IMR-90 (cell line): Measurements from ENCODE around the gene DNAJC6. TPM values are rescaled to one million over a fixed set of nuclear protein-coding genes. Genes with fewer than 3 reads are reported as not detected.

ENCODE experiments used
- ATAC-seq: fragments of 200-7000 bp; cut with Tn5 transposase; 2 replicates; pipeline ENCODE4 v1.9.1; 2020; ENCODE audit warnings: low read depth, mild to moderate bottlenecking, moderate library complexity
- BruUV-seq: library from RNA; stranded (reverse); fragments of 400-500 nt; replicated peaks from 2 replicates; lab custom pipeline; 2021; lab: Mats Ljungman, UMichigan
- CTCF ChIA-PET: fragments of 300-600 bp; formaldehyde crosslinking; extraction: SDS; loops from one replicate; lab custom pipeline; 2021; ENCODE audit warnings: antibody characterized with exemption; lab: Yijun Ruan, JAX
- POLR2A ChIA-PET: fragments of 300-600 bp; sonication (Branson Sonifier 250); formaldehyde crosslinking; loops from one replicate; lab custom pipeline; 2022; ENCODE audit warnings: antibody characterized with exemption; ENCODE audit not compliant: unreplicated experiment; lab: Charles Lee
- DNase-seq: peaks from one replicate; pipeline ENCODE4 v3.0.0; 2013
- H2AFZ ChIP-seq: replicated peaks from 2 replicates; pipeline ENCODE3; 2013; ENCODE audit warnings: low read length, mild to moderate bottlenecking; ENCODE audit not compliant: poor library complexity
- H2AK5ac ChIP-seq: 2 replicates; pipeline ENCODE4 v1.6.1; 2013; ENCODE audit warnings: low read depth, low read length, inconsistent platforms
- H2AK9ac ChIP-seq: replicated peaks from 2 replicates; pipeline ENCODE3; 2013; ENCODE audit warnings: mild to moderate bottlenecking, low read depth, low read length, moderate library complexity; ENCODE audit not compliant: poor library complexity
- H2BK120ac ChIP-seq: 2 replicates; pipeline ENCODE4 v1.6.1; 2013; ENCODE audit warnings: low read depth, low read length, inconsistent platforms
- H2BK15ac ChIP-seq: 3 replicates; pipeline ENCODE4 v1.6.1; 2013; ENCODE audit warnings: low read depth, low read length, inconsistent platforms
- H2BK20ac ChIP-seq: 2 replicates; pipeline ENCODE4 v1.6.1; 2013; ENCODE audit warnings: low read depth, mild to moderate bottlenecking, inconsistent platforms, low read length, moderate library complexity
- H2BK5ac ChIP-seq: 2 replicates; pipeline ENCODE4 v1.6.1; 2013; ENCODE audit warnings: mild to moderate bottlenecking, low read depth, low read length, inconsistent platforms; ENCODE audit not compliant: poor library complexity, severe bottlenecking
- H3K14ac ChIP-seq: replicated peaks from 2 replicates; pipeline ENCODE4 v1.6.1; 2013; ENCODE audit warnings: low read depth, low read length, inconsistent platforms
- H3K18ac ChIP-seq: 2 replicates; pipeline ENCODE4 v1.6.1; 2013; ENCODE audit warnings: low read depth, low read length, control low read depth
- H3K23ac ChIP-seq: 2 replicates; pipeline ENCODE4 v1.6.1; 2013; ENCODE audit warnings: low read depth, low read length, inconsistent platforms
- H3K27ac ChIP-seq: 2 replicates; pipeline ENCODE4 v1.5.1; 2013; ENCODE audit warnings: mild to moderate bottlenecking, control low read depth, low read length; ENCODE audit not compliant: insufficient read depth
- H3K27me3 ChIP-seq: 2 replicates; pipeline ENCODE4 v1.6.1; 2013; ENCODE audit warnings: low read length; ENCODE audit not compliant: control insufficient read depth, insufficient read depth
- H3K36me3 ChIP-seq: 2 replicates; pipeline ENCODE4 v1.6.1; 2013; ENCODE audit warnings: low read length, mixed read lengths; ENCODE audit not compliant: control insufficient read depth, insufficient read depth
- H3K4ac ChIP-seq: 2 replicates; pipeline ENCODE4 v1.6.1; 2013; ENCODE audit warnings: low read depth, low read length, inconsistent platforms
- H3K4me1 ChIP-seq: 2 replicates; pipeline ENCODE4 v1.6.1; 2013; ENCODE audit warnings: low read length, mixed read lengths; ENCODE audit not compliant: control insufficient read depth, insufficient read depth
- H3K4me2 ChIP-seq: 2 replicates; pipeline ENCODE4 v1.6.1; 2013; ENCODE audit warnings: low read depth, mild to moderate bottlenecking, control low read depth, low read length, moderate library complexity
- H3K4me3 ChIP-seq: 2 replicates; pipeline ENCODE4 v1.5.1; 2013; ENCODE audit warnings: low read depth, mild to moderate bottlenecking, control low read depth, low read length, moderate library complexity; ENCODE audit not compliant: insufficient read depth
- H3K56ac ChIP-seq: 2 replicates; pipeline ENCODE4 v1.6.1; 2013; ENCODE audit warnings: low read length, inconsistent platforms; ENCODE audit not compliant: insufficient read depth; ENCODE audit errors: extremely low read depth
- H3K79me1 ChIP-seq, 2 experiments: 2 replicates each; pipeline ENCODE4 v1.6.1; 2013; ENCODE audit warnings: low read length in 2 of 2, inconsistent platforms in 1 of 2, low read depth in 1 of 2
- H3K9ac ChIP-seq: 2 replicates; pipeline ENCODE4 v1.6.1; 2013; ENCODE audit warnings: low read depth, low read length, control low read depth
- H3K9me1 ChIP-seq: 2 replicates; pipeline ENCODE4 v1.6.1; 2013; ENCODE audit warnings: low read length, inconsistent platforms; ENCODE audit not compliant: insufficient read depth
- H3K9me3 ChIP-seq: 2 replicates; pipeline ENCODE4 v1.6.1; 2013; ENCODE audit warnings: low read length; ENCODE audit not compliant: control insufficient read depth, insufficient read depth
- H4K20me1 ChIP-seq: 2 replicates; pipeline ENCODE4 v1.6.1; 2013; ENCODE audit warnings: low read length, inconsistent platforms; ENCODE audit not compliant: insufficient read depth
- H4K5ac ChIP-seq: 2 replicates; pipeline ENCODE4 v1.6.1; 2013; ENCODE audit warnings: mild to moderate bottlenecking, low read depth, low read length, control low read depth
- H4K8ac ChIP-seq, 2 experiments: 2 replicates each; pipeline ENCODE4 v1.6.1; 2013; ENCODE audit warnings: low read depth in 2 of 2, low read length in 2 of 2, control low read depth in 1 of 2, inconsistent platforms in 1 of 2
- H4K91ac ChIP-seq: 2 replicates; pipeline ENCODE4 v1.6.1; 2013; ENCODE audit warnings: low read depth, low read length, inconsistent platforms; ENCODE audit not compliant: insufficient read depth
- BHLHE40 ChIP-seq: fragments of 150-350 bp; IDR thresholded peaks from 2 replicates; pipeline ENCODE4 v1.6.1; 2016; ENCODE audit warnings: mild to moderate bottlenecking, low read depth, low read length
- CEBPB ChIP-seq: IDR thresholded peaks from 2 replicates; pipeline ENCODE4 v1.6.1; 2012; ENCODE audit warnings: low read depth, low read length, improper control_type of control experiment
- FOS ChIP-seq: fragments of 150-350 bp; IDR thresholded peaks from 2 replicates; pipeline ENCODE4 v1.6.1; 2016; ENCODE audit warnings: low read depth, low read length
- MAFK ChIP-seq: IDR thresholded peaks from 2 replicates; pipeline ENCODE4 v1.6.1; 2012; ENCODE audit warnings: low read depth, low read length, improper control_type of control experiment
- MAZ ChIP-seq: IDR thresholded peaks from 2 replicates; pipeline ENCODE4 v1.6.1; 2012; ENCODE audit warnings: low read depth, mild to moderate bottlenecking, low read length, improper control_type of control experiment, moderate library complexity, borderline replicate concordance
- RAD21 ChIP-seq: IDR thresholded peaks from 2 replicates; pipeline ENCODE4 v1.6.1; 2012; ENCODE audit warnings: low read length, improper control_type of control experiment
- RCOR1 ChIP-seq: IDR thresholded peaks from 2 replicates; pipeline ENCODE4 v1.6.1; 2012; ENCODE audit warnings: mild to moderate bottlenecking, low read length, improper control_type of control experiment; ENCODE audit not compliant: insufficient replicate concordance
- RFX5 ChIP-seq: IDR thresholded peaks from 2 replicates; pipeline ENCODE4 v1.8.0; 2012; ENCODE audit warnings: low read depth, mild to moderate bottlenecking, low read length, moderate library complexity
- SMC3 ChIP-seq: fragments of 150-350 bp; IDR thresholded peaks from 2 replicates; pipeline ENCODE4 v1.6.1; 2016; ENCODE audit warnings: low read depth, mild to moderate bottlenecking, antibody characterized with exemption, low read length, moderate library complexity
- WGBS, 2 experiments: methylation state at CpG; one replicate each; pipeline versions ENCODE4 v1.1.5 to v1.1.7; 2013; ENCODE audit warnings: missing lambda C conversion rate in 2 of 2; ENCODE audit not compliant: insufficient read length in 1 of 2; ENCODE audit errors: extremely low coverage in 2 of 2; 5-methylcytosine and 5-hydroxymethylcytosine counted together
- dilution Hi-C: fragments of 300-500 bp; cut with HindIII; formaldehyde crosslinking; loops from one replicate; pipeline ENCODE4 v1.14.3; 2018; ENCODE audit warnings: low sequenced_read_pairs; ENCODE audit not compliant: unreplicated experiment
- in situ Hi-C: fragments of 300-500 bp; cut with MboI; formaldehyde crosslinking; loops from 3 replicates; pipeline ENCODE4 v1.14.3; 2019; ENCODE audit warnings: low sequenced_read_pairs, inconsistent platforms, mixed read lengths
- intact Hi-C: fragments of 100-400 bp; cut with micrococcal nuclease; formaldehyde crosslinking; loops from 2 replicates; pipeline ENCODE4 v1.10.0; 2022
- polyA plus RNA-seq, 3 experiments: library from polyadenylated mRNA; depleted of rRNA; stranded (reverse); fragments of >200 nt; gene quantifications; 2 replicates each; pipeline ENCODE4 v1.2.3, GENCODE V29; 2012; ENCODE audit warnings: low replicate concordance in 1 of 3
- total RNA-seq: library from RNA; depleted of rRNA; stranded (reverse); fragments of >200 nt; gene quantifications from 2 replicates; pipeline ENCODE4 v1.2.3, GENCODE V29; 2012
- TF ChIP-seq, protein P1 (sequence below): conservative IDR thresholded peaks from 2 replicates; pipeline ENCODE4 v1.5.1; 2012; ENCODE audit warnings: mild to moderate bottlenecking, low read depth, low read length, improper control_type of control experiment
- TF ChIP-seq, protein P2 (sequence below): fragments of 150-350 bp; IDR thresholded peaks from 2 replicates; pipeline ENCODE4 v1.6.1; 2017; ENCODE audit warnings: mild to moderate bottlenecking, antibody characterized with exemption, low read length, low read depth

DNAJC6 gene
- total and polyA plus RNA-seq, 2 of the 4 experiments (the other 2 are of a cell fraction): 0.05 to 0.18 TPM

DNA sequence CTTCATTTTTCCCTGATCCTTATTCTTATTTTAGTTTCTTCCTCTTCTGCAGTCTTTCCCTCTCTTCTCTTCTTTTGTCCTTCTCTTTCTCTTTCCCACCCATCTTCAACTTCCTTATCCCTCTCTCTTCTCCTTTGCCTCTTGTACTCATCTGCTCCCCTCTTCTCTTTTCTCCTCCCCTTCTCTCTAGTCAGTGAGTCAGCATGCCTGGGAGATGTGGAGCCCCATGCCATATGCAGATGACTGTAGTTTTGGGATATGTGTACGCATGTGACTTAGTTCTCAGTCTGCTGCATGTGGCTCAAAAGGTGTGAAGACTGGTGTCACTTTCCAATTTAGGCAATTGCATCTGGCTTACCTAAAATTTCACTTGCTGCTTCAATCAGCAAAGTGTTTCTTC, 10.4 kb downstream of the DNAJC6 start:
- no peak overlapping the region for H3K18ac ChIP-seq
- no peak overlapping the region for H2AK5ac ChIP-seq
- no peak overlapping the region for H3K14ac ChIP-seq
- BruUV-seq: no TSS peak
- H3K9me3 ChIP-seq: no peaks in the 10 kb centered on the region
- H4K91ac ChIP-seq: no peak overlapping the region
- no peak overlapping the region for H4K8ac ChIP-seq
- no peak overlapping the region for H4K5ac ChIP-seq
- intact Hi-C loops (no loop called here), dilution Hi-C loops (no loop called here), in situ Hi-C loops (no loop called here)
- H3K27me3 ChIP-seq: no peaks in the 10 kb centered on the region
- no peak overlapping the region for H3K4me2 ChIP-seq
- no peak for DNase-seq
- WGBS, 2 experiments: no CpG with 5 or more reads among the region's 1 CpG
- H3K79me1 ChIP-seq: no peaks in the 10 kb centered on the region; a peak in 1 of 4 replicates
- H2BK20ac ChIP-seq: no peak overlapping the region
- H2BK5ac ChIP-seq: no peak overlapping the region
- H2BK120ac ChIP-seq: no peak overlapping the region
- no peak for ATAC-seq
- no peak for TF ChIP-seq BHLHE40
- TF ChIP-seq RCOR1: no peak
- TF ChIP-seq CEBPB: no peak
- TF ChIP-seq SMC3: no peak
- TF ChIP-seq, protein P1, sequence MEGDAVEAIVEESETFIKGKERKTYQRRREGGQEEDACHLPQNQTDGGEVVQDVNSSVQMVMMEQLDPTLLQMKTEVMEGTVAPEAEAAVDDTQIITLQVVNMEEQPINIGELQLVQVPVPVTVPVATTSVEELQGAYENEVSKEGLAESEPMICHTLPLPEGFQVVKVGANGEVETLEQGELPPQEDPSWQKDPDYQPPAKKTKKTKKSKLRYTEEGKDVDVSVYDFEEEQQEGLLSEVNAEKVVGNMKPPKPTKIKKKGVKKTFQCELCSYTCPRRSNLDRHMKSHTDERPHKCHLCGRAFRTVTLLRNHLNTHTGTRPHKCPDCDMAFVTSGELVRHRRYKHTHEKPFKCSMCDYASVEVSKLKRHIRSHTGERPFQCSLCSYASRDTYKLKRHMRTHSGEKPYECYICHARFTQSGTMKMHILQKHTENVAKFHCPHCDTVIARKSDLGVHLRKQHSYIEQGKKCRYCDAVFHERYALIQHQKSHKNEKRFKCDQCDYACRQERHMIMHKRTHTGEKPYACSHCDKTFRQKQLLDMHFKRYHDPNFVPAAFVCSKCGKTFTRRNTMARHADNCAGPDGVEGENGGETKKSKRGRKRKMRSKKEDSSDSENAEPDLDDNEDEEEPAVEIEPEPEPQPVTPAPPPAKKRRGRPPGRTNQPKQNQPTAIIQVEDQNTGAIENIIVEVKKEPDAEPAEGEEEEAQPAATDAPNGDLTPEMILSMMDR: no peak
- TF ChIP-seq MAZ: no peak
- TF ChIP-seq RAD21: no peak
- TF ChIP-seq FOS: no peak
- no peak for TF ChIP-seq RFX5
- no peak for TF ChIP-seq MAFK
- TF ChIP-seq, protein P2, sequence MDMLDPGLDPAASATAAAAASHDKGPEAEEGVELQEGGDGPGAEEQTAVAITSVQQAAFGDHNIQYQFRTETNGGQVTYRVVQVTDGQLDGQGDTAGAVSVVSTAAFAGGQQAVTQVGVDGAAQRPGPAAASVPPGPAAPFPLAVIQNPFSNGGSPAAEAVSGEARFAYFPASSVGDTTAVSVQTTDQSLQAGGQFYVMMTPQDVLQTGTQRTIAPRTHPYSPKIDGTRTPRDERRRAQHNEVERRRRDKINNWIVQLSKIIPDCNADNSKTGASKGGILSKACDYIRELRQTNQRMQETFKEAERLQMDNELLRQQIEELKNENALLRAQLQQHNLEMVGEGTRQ: no peak
- no peak overlapping the region for H3K56ac ChIP-seq
- ChIA-PET POLR2A (no interaction called here), CTCF (no interaction called here)
- no peak overlapping the region for H3K27ac ChIP-seq
- H3K4me3 ChIP-seq: no peak overlapping the region
- H3K9ac ChIP-seq: no peak overlapping the region
- no peak overlapping the region for H2BK15ac ChIP-seq
- H3K23ac ChIP-seq: no peak overlapping the region
- no peak overlapping the region for H2AFZ ChIP-seq
- no peaks in the 10 kb centered on the region for H3K4me1 ChIP-seq
- H3K36me3 ChIP-seq: no peaks in the 10 kb centered on the region
- no peak overlapping the region for H3K4ac ChIP-seq
- no peak overlapping the region for H2AK9ac ChIP-seq
- no peaks in the 10 kb centered on the region for H3K9me1 ChIP-seq
- no peaks in the 10 kb centered on the region for H4K20me1 ChIP-seq
